Epidermal melanocyte (primary cell): ENCODE results near the gene NDUFB4.
"Not testable (repeated sequence)": the region's sequence is repeated elsewhere in the genome, so short reads cannot be mapped to it uniquely, and the experiment has no call there.

Experiments used
- DNase-seq: peaks from one replicate; pipeline ENCODE4 v3.0.0; 2011; ENCODE audit warnings: low spot score; ENCODE audit not compliant: insufficient read length

NDUFB4 gene

DNA sequence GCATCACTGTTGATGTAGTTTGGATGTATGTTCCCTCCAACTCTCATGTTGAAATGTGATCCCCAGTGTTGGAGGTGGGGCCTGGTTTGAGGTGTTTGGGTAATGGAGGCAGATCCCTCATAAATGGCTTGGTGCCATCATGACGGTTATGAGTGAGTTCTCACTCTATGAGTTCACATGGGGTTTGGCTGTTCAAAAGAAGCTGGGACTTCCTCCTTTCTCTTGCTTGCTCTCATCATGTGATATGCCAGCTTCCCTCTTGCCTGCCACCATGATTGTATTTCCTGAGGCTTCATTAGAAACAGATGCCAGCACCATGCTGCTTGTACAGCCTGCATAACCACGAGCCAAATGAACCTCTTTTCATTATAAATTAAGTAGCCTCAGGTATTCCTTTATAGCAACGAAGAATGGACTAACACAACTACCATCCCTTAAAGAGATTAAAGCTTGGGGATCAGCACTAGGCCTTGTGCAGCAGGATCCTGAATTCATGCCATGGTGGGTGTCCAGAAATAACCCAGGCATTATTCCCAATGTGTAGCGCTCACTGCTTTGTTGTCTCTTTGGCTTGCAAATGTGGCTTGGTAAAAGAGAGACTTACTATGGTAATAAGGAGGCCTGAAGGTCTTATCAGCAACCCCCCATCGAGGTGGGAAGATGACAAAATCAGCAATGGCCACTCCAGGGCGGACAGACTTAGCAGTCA lies 41.9 kb downstream of the NDUFB4 start:
- DNase-seq = no peak

DNA sequence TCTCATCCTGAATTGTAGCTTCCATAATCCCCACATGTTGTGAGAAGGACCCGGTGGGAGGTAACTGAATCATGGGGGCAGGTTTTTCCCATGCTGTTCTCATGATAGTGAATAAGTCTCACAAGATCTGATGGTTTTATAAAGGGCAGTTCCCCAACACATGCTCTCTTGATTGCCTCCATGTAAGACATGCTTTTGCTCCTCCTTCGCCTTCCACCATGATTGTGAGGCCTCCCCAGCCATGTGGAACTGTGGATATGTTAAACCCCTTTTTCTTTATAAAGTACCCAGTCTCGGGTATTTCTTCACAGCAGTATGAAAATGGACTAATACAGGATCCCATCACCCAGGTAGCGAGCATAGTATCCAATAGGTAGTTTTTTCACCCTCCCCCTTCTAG lies 42.7 kb downstream of the NDUFB4 start:
- not testable (repeated sequence) for DNase-seq

- no peak for DNase-seq
Observed at GRCh38 chr3:120640231-120640630, 44.1 kb downstream of the NDUFB4 start.

DNA sequence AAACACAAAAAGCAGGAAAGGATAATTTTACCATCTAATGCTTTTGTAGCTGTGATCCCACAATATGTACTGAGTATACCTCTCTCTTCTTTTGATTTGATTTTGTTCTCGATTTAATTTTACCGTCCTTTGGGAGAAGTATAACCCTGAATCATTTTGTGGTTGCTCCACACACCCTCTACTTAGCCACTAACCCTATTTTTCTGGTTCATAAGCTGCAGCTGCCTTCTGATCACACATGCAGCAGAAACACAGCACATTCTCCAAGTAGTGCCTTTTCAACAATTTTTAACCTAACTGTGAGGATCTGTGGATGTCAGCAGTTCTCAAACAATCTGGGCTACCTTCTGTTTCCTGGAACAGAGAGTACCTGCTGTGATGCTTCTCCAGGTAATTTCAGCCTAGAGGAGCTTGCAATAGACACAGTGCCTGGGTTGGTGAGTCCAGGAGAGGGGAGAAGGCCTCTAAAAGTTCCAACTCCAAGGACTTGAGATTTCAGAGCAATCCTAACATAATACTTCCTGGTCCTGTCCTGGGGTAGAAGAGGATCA lies 45.6 kb downstream of the NDUFB4 start:
- DNase-seq = no peak

DNA sequence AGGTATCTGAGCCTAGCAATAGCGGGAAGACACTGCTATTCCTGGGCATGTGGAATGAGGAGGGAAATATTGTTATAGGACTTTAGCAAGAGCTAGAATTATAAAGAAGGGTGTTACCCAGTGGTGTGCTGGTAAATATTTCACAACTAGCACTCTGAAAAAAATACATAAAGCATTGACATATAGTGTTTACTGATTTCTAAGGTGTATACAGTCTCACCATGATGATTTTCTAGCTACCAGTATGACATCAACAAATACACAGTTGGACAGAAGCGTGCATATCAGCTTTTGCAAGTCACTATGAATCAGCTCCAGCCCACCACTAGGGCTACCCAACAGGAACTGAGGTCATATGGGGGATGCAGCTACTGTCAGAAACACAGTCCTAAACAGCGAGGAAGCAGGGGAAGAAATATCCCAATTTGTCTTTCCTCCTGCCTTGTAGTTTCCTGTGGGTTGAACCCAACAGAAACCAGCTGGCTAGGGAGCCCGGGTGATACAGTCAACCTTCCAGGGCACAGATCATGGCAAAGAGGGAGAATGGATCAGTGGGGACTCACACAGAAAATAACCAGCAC lies 46.3 kb downstream of the NDUFB4 start:
- no peak for DNase-seq

DNA sequence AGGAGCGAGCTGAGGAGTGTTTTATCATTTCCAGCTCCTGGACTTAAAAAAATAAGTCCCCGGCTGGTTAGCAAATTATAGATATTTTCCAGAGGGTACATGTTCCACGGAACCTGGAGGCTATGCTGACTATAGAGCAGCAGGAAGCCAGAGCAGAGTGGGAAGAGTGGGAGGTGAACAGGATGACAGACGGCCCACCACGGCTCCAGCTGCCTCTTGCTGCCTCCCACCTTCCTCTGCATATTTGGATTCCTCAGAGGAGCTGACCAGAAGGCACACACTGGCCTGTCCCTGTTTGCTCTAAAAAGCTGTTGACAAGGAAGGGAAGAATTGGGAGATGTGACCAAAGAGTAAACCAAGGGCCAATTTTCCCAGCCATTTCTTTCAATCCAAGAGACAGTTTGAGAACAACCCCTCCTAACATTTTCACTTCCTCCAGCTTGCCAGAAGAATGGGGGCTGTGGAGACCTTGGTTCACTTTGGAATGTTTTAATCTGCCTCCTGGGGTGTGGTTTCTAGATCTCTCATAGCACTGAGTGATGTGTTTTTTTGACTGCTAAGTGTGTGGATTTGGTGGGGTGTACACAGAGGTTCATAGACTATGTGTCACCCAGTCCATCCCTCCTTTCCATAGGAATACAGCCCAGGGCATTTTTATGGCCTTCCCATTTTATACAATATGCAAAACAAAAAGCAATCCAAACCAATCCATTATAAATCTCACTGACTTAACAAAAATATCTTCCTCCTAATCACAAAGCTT lies 49.1 kb downstream of the NDUFB4 start:
- no peak for DNase-seq

DNA sequence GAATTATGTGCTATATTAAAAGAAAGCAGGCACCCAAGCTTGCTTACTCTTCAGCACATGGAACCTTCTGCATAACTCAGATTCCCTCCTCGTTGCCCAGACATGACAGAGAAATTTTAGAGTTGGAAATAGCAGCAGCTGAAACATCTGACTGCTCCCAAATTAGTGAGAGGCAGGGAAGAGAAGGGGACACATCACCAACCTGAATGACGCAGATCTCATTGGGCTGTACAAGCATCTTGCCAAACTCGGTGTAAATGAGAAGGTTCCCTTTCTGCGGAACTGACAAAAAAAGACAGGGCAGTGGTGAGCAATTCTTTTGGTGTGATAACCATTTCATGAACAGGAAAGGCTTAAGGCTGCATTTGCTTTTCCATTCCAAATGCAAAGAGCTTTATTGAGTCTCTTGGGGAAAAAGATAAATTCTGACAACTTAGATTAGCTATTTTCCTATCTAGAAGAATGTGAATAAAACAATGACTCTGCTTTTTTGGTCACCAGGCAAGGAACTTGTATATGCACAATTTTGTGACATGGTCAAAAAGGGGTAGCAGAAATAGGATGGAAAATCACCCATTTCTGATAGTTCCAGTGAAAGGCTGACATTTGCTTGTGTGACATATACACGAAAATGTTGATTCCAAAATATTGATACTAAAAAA lies 50.8 kb downstream of the NDUFB4 start:
- no peak for DNase-seq

DNA sequence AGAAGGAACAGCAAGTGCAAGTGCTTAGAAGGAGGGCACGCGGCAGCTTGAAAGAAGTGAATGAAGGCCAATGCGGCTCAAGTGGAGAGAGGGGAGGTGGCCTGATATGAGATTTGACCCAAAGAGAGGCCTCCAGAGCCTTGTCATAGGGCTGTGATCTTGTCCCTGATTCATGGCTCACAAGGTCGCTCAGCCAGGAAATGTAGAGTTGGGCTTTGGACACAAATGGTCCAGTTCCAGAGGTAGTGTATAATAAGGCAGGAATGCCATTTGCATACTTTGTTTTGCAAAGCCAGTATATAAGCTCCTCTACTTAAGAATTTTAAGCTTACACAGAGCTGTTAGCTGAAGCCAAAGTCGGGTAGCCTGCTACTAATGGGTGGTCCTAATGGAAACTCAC lies 52.2 kb downstream of the NDUFB4 start:
- no peak for DNase-seq

- no peak for DNase-seq
Observed at GRCh38 chr3:120649830-120650233, 53.7 kb downstream of the NDUFB4 start.

- no peak for DNase-seq
Observed at GRCh38 chr3:120650311-120650710, 54.2 kb downstream of the NDUFB4 start.
